Erythroblast (primary cell): ENCODE results near the gene CFAP251.

Source experiments
- GATA1 ChIP-seq: IDR thresholded peaks from 2 replicates; pipeline ENCODE4 v1.6.1; 2011; ENCODE audit warnings: low read depth, mild to moderate bottlenecking, control low read depth, low read length, moderate library complexity
- POLR2A ChIP-seq: IDR thresholded peaks from 2 replicates; pipeline ENCODE4 v1.6.1; 2011; ENCODE audit warnings: mild to moderate bottlenecking, low read length

DNA sequence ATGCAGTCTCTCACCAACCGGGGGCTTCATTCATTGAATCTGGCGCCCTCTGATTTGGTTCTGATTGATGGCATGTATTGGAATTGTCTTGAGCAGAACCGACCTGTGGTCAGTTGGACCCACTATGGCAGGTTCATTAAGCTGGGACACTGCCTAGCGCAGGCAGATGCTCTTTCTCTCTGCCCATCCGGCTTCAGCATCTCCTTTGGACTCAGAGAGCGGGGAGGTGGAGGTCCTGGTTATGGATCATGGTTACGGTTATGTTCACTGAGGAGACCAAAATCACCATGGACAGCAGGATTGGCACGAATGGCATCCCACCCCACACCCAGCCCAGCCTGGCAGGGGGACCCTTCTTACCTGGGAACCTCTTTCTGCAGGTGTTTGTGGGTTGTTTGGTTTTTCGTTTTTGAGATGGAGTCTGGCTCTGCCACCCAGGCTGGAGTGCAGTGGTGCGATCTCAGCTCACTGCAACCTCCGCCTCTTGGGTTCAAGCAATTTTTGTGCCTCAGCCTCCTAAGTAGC is 86.9 kb downstream of the CFAP251 start:
- TF ChIP-seq POLR2A (no peak), GATA1 (no peak)
